CD4-positive, alpha-beta T cell treated with Interleukin-6 at 100 ng/mL for 8 hours (primary cell): ENCODE results near the gene CCNL1.
"Not testable (repeated sequence)": the region's sequence is repeated elsewhere in the genome, so short reads cannot be mapped to it uniquely, and the experiment has no call there.

ENCODE experiments used
- DNase-seq: peaks from one replicate; pipeline ENCODE4 v3.0.0-alpha.2; 2020; ENCODE audit warnings: mixed read lengths, low spot score

CCNL1 gene

DNA sequence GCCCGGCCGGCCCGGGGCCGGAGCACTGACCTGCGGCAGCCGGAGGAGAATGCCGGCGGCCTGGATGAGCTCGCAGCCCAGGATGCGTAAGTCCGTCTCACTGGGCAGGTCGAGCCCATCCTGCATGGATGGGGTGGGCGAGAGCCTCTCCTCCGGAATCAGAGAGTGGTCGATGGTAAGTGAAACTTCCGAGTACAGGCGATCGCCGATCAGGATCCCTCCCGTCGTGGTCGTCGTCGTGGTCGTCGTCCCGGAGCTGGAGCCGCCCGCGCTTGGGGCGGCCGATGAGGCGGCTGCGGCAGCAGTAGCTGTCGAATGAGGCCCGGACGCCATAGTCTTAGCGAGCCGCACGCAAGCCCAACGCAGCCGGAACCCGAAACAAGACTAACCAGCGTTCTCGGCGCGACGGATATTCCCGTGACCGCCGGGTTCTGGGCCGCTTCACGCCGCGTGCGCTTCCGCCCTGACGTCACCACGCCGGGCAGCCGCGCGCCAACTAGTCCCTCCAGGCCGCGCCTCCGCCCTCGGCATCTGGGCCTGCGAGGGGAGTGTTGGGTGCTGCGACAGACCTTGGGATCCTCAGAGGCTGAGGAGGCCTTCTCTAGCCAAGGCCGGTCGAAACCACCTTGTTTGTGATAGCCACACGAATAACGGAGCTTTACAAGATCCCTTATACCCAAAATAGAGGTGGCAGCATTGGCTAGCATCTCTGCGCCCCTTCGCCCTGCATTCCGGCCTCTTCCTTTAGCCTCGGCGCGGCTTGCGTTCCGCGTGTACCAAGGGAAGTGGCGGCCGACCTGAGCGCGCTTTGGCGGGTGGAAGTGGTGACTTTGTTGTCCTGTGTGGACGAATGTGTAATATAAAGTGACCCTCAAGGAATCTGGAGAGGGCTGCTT is at the start of gene CCNL1:
TSS of gene CCNL1 (minus strand) at position 386 of the 896 bp plus-strand sequence. CDS start at position 333, 53 bp downstream.
- DNase-seq = peak; percentile 95

DNA sequence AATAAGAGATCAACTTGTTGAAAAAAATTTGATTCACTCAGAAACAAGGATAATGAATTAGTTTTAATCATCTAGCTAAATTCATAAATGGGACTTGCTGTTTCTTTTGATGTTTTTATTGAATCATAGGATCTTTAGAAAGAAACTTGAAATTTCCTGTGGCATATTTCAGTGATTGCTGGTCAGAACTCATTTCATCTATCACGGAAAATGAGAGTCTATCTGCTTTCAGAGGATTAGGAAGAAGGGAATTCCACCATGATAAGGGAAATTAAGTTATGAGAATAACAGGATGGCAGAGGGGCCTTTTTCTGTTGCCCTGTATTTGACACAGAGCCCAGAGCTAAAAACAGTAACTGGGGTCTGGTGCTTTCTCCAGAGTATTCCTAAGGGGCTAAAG is 44.9 kb upstream of the CCNL1 start:
- DNase-seq = no peak

DNA sequence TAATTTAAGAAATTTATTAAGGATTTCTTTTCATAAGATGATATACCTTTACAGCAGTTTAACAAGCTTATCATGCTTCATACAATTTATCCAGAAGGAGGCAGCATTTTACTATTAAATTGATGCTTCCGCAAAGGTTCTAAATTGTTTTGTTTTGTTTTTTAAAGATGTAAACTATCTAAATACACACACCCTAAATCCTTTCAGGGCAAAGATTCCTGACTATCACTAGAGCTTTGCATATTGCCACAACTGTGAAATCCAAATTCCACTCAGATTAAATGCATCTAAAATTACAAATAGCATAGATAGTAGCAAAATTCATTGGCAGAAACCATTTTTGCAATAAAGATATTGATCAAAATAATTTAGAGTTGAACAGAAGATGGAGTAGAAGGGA is 44.5 kb upstream of the CCNL1 start:
- DNase-seq = no peak

DNA sequence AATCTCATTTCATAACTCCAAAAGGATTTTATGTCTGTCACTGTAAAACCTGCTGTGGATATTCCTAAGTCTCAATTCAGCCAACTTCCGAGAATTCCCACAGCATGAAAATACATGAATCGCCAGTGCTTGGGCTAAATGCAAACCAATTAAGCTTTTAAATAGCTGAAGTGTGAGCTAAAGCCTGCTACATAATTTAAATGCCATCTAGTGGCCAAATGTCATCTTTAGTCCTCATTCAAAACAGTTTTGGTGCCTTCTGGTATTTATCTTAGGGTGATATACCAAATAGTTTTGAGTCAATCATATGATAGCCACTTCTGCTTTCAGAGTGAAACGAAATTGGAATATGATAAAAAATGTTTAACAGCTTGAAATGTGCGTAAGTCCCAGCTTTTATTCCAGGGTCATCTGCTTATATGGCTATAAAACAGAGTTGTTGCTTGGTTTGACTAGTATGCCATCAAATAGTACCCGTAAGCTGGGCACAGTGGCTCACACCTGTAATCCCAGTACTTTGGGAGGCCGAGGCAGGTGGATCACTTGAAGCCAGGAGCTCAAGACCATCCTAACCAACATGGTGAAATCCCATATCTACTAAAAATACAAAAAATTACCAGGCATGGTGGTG is 41.8 kb upstream of the CCNL1 start:
- peak; percentile 11 for DNase-seq

DNA sequence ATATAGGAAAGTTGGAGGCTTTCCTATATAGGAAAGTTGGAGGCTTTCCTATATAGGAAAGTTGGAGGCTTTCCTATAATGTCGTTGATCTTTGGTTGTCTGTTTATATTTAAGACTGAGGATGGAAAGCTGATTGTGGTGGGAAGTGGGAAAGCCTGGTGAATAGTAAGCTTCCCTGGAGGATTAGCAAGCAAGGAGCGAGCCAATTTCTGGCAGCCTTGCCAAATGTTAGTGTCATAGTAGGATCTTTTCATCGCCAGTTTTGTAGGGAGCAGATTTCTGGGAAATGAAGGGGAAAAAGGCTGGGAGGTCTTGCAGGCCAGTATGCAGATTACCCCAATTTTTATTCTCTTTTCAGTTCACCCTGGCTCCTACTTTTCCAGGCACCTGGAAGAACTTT is 39.9 kb upstream of the CCNL1 start:
- DNase-seq = no peak

DNA sequence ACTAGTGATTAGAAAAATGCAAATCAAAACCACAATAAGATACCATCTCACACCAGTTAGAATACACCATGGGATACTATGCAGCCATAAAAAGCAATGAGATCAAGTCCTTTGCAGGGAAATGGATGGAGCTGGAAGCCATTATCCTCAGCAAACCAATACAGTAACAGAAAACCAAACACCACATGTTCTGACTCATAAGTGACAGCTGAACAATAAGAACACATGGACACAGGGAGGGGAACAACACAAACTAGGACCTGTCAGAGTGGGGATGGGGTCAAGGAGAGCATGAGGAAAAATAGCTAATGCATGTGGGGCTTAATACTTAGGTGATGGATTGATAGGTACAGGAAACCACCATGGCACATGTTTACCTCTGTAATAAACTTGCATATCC is 36.0 kb upstream of the CCNL1 start:
- no peak for DNase-seq

DNA sequence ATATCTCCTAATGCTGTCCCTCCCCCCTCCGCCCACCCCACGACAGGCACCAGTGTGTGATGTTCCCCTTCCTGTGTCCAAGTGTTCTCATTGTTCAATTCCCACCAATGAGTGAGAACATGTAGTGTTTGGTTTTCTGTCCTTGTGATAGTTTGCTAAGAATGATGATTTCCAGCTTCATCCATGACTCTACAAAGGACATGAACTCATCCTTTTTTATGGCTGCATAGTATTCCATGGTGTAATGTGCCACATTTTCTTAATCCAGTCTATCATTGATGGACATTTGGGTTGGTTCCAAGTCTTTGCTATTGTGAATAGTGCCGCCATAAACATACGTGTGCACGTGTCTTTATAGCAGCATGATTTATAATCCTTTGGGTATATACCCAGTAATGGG is 31.2 kb upstream of the CCNL1 start:
- DNase-seq = not testable (repeated sequence)

DNA sequence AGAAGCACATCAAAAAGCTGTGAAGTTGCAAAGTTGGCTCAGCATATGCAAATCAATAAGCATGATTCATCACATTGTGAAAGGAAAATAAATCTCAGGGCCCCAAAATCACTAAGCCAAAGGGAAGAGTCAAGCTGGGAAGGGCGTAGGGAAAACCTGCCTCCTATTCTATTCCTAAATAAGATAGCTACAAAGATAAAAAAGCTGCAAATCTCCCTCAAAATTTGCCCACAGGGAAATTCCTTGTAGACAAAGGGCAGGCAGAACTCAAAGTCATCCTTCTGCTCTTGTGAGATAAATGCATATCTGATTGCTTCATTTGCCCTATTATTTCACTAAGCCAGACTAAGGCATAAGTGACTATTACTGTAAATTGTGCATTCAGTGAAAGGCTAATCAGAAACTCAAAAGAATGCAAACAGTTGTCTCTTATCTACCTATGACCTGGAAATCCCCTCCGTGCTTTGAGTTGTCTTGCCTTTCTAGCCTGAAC is 30.5 kb upstream of the CCNL1 start:
- DNase-seq = no peak

DNA sequence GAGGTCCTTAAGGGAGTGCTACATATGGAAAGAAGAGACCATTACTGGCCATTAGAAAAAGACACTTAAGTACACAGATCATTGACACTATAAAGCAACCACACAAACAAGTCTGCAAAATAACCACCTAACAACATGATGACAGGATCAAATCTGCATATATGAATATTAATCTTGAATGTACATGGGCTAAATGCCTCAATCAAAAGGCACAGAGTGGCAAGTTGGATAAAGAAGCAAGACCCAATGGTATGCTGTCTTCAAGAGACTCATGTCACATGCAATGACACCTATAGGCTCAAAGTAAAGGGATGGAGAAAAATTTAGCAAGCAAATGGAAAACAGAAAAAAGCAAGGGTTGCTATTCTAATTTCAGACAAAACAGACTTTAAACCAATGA is 28.4 kb upstream of the CCNL1 start:
- no peak for DNase-seq

DNA sequence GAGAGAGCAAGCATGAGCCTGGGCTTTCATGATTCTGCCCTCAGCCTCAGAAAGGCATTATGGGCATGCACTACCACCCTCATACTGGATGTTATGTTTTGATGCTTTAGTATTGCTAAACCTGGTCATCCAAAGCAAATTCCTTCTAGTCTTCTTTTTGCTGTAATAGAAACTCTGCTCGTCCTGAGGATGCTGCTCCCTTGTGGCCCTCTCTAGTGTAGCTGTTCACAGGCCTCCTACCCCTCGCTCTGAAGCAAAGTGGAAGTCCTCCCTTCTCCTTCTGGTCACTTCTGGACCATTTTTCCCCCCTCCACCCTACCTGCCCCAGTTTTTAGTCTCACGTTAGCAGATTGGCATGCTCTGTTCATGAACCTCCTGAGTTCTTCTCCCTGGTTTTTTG is 22.9 kb upstream of the CCNL1 start:
- no peak for DNase-seq

DNA sequence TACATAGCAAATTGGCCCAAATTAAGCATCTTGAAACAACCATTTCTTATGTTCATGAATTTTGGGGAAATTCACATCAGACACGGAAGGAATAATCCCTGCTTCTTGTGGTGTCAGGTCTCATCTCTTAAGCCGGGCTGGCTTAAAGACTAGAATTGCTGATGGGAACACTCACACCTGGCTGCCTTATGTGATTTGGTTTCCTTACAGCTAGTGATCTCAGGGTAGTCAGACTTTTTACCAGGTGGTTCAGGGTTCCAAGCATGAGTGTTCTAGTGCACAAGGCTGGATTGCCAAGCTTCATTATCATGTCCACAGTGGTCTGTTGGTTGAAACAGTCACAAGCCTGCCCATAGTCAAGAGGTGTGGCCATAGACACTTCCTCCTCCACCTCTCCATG is 20.3 kb upstream of the CCNL1 start:
- no peak for DNase-seq

DNA sequence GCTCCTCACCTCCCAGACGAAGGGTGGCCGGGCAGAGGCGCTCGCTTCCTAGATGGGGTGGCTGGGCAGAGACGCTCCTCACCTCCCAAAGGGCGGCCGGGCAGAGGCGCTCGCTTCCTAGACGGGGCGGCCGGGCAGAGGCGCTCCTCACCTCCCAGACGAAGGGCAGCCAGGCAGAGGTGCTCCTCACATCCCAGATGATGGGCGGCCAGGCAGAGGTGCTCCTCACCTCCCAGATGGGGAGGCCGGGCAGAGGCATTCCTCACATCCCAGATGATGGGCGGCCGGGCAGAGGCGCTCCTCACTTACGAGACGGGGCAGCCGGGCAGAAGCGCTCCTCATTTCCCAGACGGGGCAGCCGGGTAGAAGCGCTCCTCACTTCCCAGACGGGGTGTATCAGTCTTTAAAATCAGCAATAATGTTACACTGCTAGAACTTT is 19.4 kb upstream of the CCNL1 start:
- DNase-seq = no peak

DNA sequence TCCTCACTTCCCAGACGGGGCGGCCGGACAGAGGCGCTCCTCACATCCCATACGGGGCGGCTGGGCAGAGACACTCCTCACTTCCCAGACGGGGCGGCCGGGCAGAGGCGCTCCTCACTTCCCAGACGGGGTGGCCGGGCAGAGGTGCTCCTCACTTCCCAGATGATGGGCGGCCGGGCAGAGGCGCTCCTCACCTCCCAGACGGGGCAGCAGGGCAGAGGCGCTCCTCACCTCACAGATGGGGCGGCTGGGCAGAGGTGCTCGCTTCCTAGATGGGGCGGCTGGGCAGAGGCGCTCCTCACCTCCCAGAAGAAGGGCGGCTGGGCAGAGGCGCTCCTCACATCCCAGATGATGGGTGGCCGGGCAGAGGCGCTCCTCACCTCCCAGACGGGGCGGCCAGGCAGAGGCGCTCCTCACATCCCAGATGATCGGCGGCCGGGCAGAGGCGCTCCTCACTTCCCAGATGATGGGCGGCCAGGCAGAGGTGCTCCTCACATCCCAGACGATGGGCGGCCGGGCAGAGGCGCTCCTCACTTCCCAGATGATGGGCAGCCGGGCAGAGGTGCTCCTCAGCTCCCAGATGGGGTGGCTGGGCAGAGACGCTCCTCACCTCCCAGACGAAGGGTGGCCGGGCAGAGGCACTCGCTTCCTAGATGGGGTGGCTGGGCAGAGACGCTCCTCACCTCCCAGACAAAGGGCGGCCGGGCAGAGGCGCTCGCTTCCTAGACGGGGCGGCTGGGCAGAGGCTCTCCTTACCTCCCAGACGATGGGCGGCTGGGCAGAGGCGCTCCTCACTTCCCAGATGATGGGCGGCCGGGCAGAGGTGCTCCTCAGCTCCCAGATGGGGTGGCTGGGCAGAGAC is 18.8 kb upstream of the CCNL1 start:
- DNase-seq = not testable (repeated sequence)

DNA sequence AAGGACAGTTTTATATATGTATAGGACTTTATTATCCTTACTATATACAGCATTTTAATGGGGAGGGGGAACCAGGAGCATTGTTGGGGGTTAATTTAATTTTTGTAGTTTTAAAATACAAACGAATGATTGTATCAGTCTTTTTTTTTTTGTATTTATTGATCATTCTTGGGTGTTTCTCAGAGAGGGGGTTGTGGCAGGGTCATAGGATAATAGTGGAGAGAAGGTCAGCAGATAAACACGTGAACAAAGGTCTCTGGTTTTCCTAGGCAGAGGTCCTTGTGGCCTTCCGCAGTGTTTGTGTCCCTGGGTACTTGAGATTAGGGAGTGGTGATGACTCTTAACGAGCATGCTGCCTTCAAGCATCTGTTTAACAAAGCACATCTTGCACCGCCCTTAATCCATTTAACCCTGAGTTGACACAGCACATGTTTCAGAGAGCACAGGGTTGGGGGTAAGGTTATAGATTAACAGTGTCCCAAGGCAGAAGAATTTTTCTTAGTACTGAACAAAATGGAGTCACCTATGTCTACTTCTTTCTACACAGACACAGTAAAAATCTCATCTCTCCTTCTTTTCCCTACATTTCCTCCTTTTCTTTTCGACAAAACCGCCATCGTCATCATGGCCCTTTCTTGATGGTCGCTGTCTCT is 18.0 kb upstream of the CCNL1 start:
- not testable (repeated sequence) for DNase-seq

DNA sequence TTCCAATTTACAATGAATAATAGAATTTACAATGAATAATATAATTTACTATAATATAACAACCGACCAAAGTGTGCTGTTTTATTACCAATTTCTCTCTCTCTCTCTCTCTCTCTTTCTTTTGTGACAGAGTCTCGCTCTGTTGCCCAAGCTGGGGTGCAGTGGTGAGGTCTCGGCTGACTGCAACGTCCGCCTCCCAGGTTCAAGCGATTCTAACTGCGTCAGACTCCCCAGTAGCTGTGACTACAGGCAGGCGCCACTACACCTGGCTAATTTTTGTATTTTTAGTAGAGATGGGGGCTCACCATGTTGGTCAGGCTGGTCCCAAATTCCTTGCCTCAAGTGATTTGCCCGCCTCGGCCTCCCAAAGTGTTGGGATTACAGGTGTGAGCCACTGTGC is 17.0 kb upstream of the CCNL1 start:
- no peak for DNase-seq

DNA sequence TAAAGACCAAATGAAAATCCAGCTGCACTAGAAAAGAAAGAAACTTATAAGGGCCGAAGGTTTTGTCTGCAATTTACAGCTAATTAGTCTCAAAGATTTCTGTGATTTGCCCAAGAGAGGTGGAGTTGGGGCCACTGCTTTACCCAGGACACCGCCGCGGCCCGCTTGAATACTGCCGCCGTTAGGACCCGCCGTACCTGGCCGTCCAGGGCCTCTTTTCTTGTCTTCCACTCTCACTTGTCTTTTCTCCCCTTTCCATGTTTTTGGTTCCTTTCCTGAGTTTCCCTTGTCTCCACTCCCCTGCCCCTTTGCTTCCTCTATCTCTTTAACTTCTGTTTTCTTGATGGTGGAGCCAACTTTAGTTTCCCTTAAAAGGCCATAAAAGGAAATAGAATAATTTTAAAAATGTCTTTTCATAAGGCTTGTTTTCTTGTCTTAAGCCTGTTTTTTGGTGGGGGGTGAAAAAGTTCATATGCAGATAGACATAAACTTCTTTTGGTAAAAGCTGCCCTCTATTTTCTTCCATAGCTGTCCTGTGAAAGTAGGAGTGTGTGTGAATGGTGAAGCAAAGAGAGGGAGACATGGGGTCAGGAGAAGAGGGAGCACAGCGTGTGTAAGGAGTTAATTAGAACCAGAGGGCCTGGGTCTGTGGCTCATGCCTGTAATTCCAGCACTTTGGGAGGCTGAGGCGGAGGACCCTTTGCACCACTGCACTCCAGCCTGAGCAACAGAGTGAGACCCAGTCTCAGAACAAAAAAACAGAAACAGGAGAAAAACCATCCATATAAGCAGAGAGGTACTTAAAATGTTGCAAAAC is 16.0 kb upstream of the CCNL1 start:
- no peak for DNase-seq

DNA sequence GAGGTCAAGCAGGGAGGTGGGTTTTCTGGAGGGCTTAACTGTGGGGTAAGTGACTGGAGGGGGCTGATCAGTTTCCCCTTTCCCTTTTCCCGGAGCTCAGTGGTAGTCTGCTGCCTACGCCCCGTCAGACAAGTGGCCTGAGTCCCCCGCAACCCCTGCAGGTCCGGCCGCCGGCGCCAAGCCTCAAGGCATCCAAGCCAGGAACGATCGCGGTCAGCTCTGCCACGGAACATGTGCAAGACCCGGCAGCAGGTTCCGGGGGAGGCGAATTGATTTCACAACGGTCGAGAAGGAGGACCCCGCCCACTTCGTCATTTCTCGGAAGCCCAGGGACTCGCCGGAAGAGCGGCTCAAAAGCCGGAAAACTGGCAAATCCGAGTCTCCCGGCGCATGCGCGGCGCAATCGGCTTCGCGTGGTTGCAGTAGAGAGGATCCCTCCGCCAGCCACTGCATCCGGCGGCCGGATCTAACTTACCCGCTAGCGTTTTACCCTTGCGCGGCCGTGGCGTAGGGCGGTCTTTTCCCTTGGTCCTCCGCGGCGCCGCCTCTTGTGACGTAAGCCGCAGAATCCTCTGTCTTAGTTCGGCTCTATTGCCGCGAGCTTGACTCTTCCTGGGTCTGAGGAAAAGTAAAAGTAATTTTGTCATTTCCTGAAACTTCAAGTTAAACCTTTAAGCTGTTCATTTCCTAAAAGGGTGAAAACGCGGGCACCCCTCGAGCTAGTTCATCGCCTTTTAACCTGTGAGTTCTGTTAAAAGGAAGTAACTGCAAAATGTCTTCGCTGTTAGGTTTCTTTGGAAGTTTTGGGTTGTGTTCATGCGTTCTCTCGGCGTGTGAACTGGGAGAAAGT is 14.9 kb upstream of the CCNL1 start:
- DNase-seq = peak; percentile 99

DNA sequence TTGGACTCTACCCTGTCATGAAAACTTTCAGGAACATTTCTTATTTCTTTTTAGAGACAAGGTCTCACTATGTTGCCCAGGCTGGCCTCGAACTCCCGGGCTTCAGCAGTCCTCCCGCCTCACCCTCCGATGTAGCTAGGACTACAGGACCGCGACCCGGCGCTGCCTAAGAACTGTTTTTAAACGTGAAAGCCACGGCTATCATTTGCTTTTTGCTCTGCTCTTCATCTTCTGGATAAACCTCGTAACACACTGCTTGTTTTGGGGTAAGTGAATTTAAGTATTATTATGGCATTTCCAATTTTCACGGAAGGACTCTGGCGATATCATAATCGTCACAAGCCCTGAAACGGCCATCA is 14.3 kb upstream of the CCNL1 start:
- no peak for DNase-seq

DNA sequence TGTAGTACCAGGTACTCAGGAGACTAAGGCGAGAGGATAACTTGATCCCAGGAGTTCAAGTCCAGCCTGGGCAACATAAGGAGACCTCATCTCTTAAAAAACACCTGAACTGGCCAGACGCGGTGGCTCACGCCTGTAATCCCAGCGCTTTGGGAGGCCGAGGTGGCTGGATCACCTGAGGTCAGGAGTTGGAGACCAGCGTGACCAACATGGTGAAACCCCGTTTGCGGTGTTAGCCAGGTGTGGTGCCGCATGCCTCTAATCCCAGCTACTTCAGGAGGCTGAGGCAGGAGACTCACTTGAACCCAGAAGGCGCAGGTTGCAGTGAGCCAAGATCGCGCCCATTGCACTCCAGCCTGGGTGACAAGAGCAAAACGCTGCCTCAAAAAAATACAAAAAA is 13.4 kb upstream of the CCNL1 start:
- DNase-seq = not testable (repeated sequence)

DNA sequence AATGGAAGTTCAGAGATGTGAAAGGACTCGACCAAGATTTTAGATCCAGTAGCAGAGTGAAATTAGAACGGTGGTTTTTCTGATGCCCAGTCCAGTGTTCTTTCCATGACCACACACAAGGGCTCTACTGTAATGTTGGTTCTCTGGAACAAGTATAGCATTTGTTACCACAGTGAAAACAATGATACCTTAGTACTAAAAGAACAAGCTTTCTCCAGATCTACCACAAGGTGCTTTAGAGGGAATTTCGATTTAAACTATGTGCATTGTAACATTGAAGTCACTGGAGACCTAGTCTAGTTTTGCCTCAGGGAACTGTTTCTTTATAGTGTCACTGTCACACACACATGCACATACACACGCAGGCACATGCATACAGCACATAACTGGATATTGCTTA is 12.8 kb upstream of the CCNL1 start:
- DNase-seq = no peak
